Prostate gland (tissue), 2 donors: ENCODE measurements around the gene SLCO3A1. TPM values are rescaled to one million over a fixed set of nuclear protein-coding genes. Genes with fewer than 3 reads are reported as not detected.

Source experiments
- DNase-seq: peaks from one replicate; pipeline ENCODE4 v3.0.0-alpha.2; 2019; ENCODE audit warnings: low spot score
- H3K27ac ChIP-seq, 2 donors: fragments of 200-600 bp; sonication (generic); 2 replicates each; pipeline ENCODE4 v1.5.1; 2017 to 2019
- H3K27me3 ChIP-seq: fragments of 200-600 bp; sonication (generic); replicated peaks from 2 replicates; pipeline ENCODE4 v1.5.1; 2019; ENCODE audit not compliant: insufficient read depth
- H3K36me3 ChIP-seq, 2 donors: fragments of 200-600 bp; sonication (generic); 1 replicate in 1 of 2; 2 replicates in 1 of 2; pipeline versions ENCODE4 v1.5.1 to v1.8.1; 2017 to 2019
- H3K4me1 ChIP-seq: fragments of 200-600 bp; sonication (generic); replicated peaks from 2 replicates; pipeline ENCODE4 v1.5.1; 2019
- H3K4me3 ChIP-seq, 2 donors: fragments of 200-600 bp; sonication (generic); 2 replicates each; pipeline ENCODE4 v1.5.1; 2017 to 2019
- H3K9me3 ChIP-seq: fragments of 200-600 bp; sonication (generic); 2 replicates; pipeline ENCODE4 v1.5.1; 2017
- POLR2A ChIP-seq: fragments of 450-650 bp; IDR thresholded peaks from one replicate; pipeline ENCODE4 v1.6.1; 2016; ENCODE audit warnings: antibody characterized with exemption, mild to moderate bottlenecking
- POLR2AphosphoS5 ChIP-seq: sonication (generic); formaldehyde crosslinking; IDR thresholded peaks from one replicate; pipeline ENCODE4 v1.6.1; 2017; ENCODE audit warnings: antibody characterized with exemption
- WGBS: methylation state at CpG from one replicate; pipeline ENCODE4 v1.1.5; 2018; 5-methylcytosine and 5-hydroxymethylcytosine counted together
- intact Hi-C: fragments of 100-400 bp; cut with DNase I; formaldehyde crosslinking; loops from one replicate; pipeline ENCODE4 v1.14.2; 2022
- total RNA-seq, 2 donors: library from RNA; depleted of rRNA; stranded (reverse); fragments of >200 nt; gene quantifications; one replicate each; pipeline ENCODE4 v1.1.0, GENCODE V29; 2016
- TF ChIP-seq, protein P1 (sequence below), 4 experiments: fragments of 200-600 bp in 2 of 4; fragments of 450-650 bp in 2 of 4; sonication (generic) in 2 of 4; IDR thresholded peaks; 1 replicate in 3 of 4; 2 replicates in 1 of 4; pipeline ENCODE4 v1.5.1; 2016 to 2019; ENCODE audit warnings: antibody characterized with exemption in 4 of 4, mild to moderate bottlenecking in 2 of 4, moderate library complexity in 2 of 4

SLCO3A1 gene
- total RNA-seq, 2 donors from 2014 or later = 7.4 to 35.3 TPM

DNA sequence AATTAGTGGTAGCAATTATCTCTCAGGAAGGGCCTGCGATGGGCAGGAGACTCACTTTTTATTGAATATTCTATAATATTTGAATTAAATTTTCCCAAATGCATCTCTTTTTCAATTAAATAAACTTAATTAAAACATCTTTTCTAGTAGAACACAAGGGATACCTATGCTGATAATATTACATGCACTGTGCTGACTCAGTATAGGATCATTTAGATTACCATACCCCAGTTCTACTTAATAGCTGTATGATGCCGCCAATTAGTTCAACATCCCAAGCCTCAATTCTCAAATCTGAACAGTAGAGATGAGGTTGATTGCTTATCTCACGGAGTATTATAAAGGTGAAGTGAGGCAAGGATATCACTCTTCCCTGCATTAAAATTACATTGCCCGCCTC is 149.2 kb downstream of the SLCO3A1 start:
- no peak for DNase-seq
- Histone ChIP-seq H3K4me3 (no peak overlapping the region), H3K4me1 (no peaks in the 10 kb centered on the region), H3K36me3 (no peaks in the 10 kb centered on the region), H3K27me3 (no peaks in the 10 kb centered on the region), H3K9me3 (no peaks in the 10 kb centered on the region), H3K27ac (no peak overlapping the region)
- TF ChIP-seq POLR2AphosphoS5 (no peak), POLR2A (no peak)
- TF ChIP-seq, protein P1, sequence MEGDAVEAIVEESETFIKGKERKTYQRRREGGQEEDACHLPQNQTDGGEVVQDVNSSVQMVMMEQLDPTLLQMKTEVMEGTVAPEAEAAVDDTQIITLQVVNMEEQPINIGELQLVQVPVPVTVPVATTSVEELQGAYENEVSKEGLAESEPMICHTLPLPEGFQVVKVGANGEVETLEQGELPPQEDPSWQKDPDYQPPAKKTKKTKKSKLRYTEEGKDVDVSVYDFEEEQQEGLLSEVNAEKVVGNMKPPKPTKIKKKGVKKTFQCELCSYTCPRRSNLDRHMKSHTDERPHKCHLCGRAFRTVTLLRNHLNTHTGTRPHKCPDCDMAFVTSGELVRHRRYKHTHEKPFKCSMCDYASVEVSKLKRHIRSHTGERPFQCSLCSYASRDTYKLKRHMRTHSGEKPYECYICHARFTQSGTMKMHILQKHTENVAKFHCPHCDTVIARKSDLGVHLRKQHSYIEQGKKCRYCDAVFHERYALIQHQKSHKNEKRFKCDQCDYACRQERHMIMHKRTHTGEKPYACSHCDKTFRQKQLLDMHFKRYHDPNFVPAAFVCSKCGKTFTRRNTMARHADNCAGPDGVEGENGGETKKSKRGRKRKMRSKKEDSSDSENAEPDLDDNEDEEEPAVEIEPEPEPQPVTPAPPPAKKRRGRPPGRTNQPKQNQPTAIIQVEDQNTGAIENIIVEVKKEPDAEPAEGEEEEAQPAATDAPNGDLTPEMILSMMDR (IDR thresholded peaks at IDR 0.05) = no peak
- intact Hi-C loops = no loop called here
- WGBS = 98% methylated on average over 4 of the region's 4 CpGs

GRCh38 chr15:92003515-92004067 is 150.1 kb downstream of the SLCO3A1 start:
- Histone ChIP-seq H3K27ac (no peak overlapping the region), H3K4me3 (no peak overlapping the region), H3K27me3 (no peaks in the 10 kb centered on the region), H3K36me3 (no peaks in the 10 kb centered on the region), H3K4me1 (no peaks in the 10 kb centered on the region), H3K9me3 (no peaks in the 10 kb centered on the region)
- DNase-seq = no peak
- intact Hi-C loops = no loop called here
- TF ChIP-seq POLR2A (no peak), POLR2AphosphoS5 (no peak)
- TF ChIP-seq, protein P1 (IDR thresholded peaks at IDR 0.05) = no peak
- 96% methylated on average over 9 of the region's 9 CpGs for WGBS

DNA sequence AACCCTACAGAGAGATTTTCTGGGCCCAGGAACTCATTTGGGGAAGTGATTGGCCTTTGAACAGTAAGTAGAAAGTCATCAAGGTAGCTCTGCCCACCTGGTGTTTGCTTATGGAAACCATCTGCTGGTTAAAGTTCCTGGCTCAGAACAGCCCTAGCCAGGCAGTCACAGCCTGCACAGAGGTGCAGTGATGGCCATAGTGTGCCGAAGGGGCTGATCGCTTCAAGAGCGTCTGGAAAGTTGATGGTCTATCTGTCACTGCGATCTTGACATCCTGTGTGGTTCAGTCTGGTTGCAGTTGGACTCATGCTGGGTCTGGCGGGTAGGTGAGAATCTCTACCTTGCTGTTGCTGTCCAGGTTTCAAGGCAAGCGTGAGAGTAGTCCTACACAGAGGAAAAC is 151.6 kb downstream of the SLCO3A1 start:
- DNase-seq = no peak
- H3K27me3 ChIP-seq = no peaks in the 10 kb centered on the region
- H3K27ac ChIP-seq = no peak overlapping the region
- no peaks in the 10 kb centered on the region for H3K4me1 ChIP-seq
- intact Hi-C loops = no loop called here
- no peaks in the 10 kb centered on the region for H3K9me3 ChIP-seq
- no peaks in the 10 kb centered on the region for H3K36me3 ChIP-seq
- TF ChIP-seq POLR2AphosphoS5 (no peak), POLR2A (no peak)
- TF ChIP-seq, protein P1 (IDR thresholded peaks at IDR 0.05) = no peak
- WGBS = 88% methylated on average over 6 of the region's 6 CpGs
- no peak overlapping the region for H3K4me3 ChIP-seq

GRCh38 chr15:92006186-92007028 is 152.9 kb downstream of the SLCO3A1 start:
- TF ChIP-seq, protein P1 (IDR thresholded peaks at IDR 0.05) = no peak
- TF ChIP-seq POLR2A (no peak), POLR2AphosphoS5 (no peak)
- no peaks in the 10 kb centered on the region for H3K27me3 ChIP-seq
- no peaks in the 10 kb centered on the region for H3K36me3 ChIP-seq
- no peak for DNase-seq
- H3K27ac ChIP-seq = no peak overlapping the region
- no peaks in the 10 kb centered on the region for H3K4me1 ChIP-seq
- H3K9me3 ChIP-seq = no peaks in the 10 kb centered on the region
- H3K4me3 ChIP-seq = no peak overlapping the region
- 77% methylated on average over 7 of the region's 7 CpGs for WGBS
- intact Hi-C loops = no loop called here

DNA sequence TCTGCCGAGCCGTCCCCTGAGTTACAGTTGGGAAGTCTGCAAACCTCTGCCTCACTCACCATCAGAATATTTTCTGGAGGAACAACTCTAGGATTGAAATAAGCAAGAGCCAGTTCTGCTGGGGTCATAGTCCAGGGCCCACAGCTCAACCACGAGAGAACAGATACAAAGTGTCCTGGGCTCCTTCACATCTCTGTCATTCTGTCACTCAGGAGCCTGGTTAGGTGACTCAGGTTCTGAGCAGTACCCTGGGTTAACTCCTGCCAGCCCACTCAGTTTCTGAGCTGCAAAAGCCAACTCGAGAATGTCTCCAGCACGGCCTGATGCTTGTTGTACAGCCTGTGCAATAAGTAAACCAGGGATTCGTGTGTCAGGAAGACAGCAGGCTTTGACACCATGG is 155.7 kb downstream of the SLCO3A1 start:
- Histone ChIP-seq H3K4me1 (no peaks in the 10 kb centered on the region), H3K4me3 (no peak overlapping the region), H3K27ac (no peak overlapping the region), H3K9me3 (no peaks in the 10 kb centered on the region), H3K36me3 (no peaks in the 10 kb centered on the region), H3K27me3 (no peaks in the 10 kb centered on the region)
- 82% methylated on average over 6 of the region's 6 CpGs for WGBS
- intact Hi-C loops = no loop called here
- TF ChIP-seq, protein P1 (IDR thresholded peaks at IDR 0.05) = no peak
- TF ChIP-seq POLR2AphosphoS5 = no peak
- TF ChIP-seq POLR2A = no peak
- no peak for DNase-seq
